Liver (tissue), 9 donors: ENCODE results near the gene LMTK2. TPM values are rescaled to one million over a fixed set of nuclear protein-coding genes. Genes with fewer than 3 reads are reported as not detected.

Source experiments
- DNase-seq: peaks from one replicate; pipeline ENCODE4 v3.0.0-alpha.2; 2017; ENCODE audit warnings: low spot score
- H3K27ac ChIP-seq, 2 donors: one replicate each; pipeline ENCODE4 v1.7.0; 2013; ENCODE audit warnings: inconsistent platforms in 2 of 2, low read length in 2 of 2, control low read depth in 1 of 2, low read depth in 1 of 2, mild to moderate bottlenecking in 1 of 2
- H3K27me3 ChIP-seq, 4 donors: one replicate each; pipeline versions ENCODE4 v1.6.1 to v1.7.0; 2013; ENCODE audit warnings: low read length in 3 of 4, inconsistent platforms in 1 of 4, mild to moderate bottlenecking in 1 of 4, moderate library complexity in 1 of 4; ENCODE audit not compliant: control insufficient read depth in 4 of 4, insufficient read depth in 4 of 4
- H3K36me3 ChIP-seq, 4 donors: one replicate each; pipeline versions ENCODE4 v1.6.1 to v1.7.0; 2013; ENCODE audit warnings: low read length in 3 of 4, mild to moderate bottlenecking in 3 of 4, low read depth in 1 of 4, moderate library complexity in 1 of 4; ENCODE audit not compliant: control insufficient read depth in 4 of 4, insufficient read depth in 3 of 4
- H3K4me1 ChIP-seq, 4 donors: one replicate each; pipeline versions ENCODE4 v1.6.1 to v1.7.0; 2013; ENCODE audit warnings: low read length in 3 of 4, mild to moderate bottlenecking in 3 of 4, moderate library complexity in 1 of 4; ENCODE audit not compliant: control insufficient read depth in 4 of 4, insufficient read depth in 4 of 4
- H3K4me3 ChIP-seq, 3 donors: one replicate each; pipeline versions ENCODE4 v1.6.1 to v1.7.0; 2013; ENCODE audit warnings: low read length in 3 of 3, control low read depth in 1 of 3, low read depth in 1 of 3, mild to moderate bottlenecking in 1 of 3
- H3K9ac ChIP-seq, 2 donors: one replicate each; pipeline ENCODE4 v1.7.0; 2013; ENCODE audit warnings: low read length in 2 of 2, mild to moderate bottlenecking in 2 of 2, moderate library complexity in 2 of 2, control low read depth in 1 of 2, low read depth in 1 of 2
- H3K9me3 ChIP-seq, 4 donors: one replicate each; pipeline versions ENCODE4 v1.6.1 to v1.7.0; 2013; ENCODE audit warnings: low read length in 3 of 4; ENCODE audit not compliant: control insufficient read depth in 4 of 4
- EGR1 ChIP-seq, 2 donors: IDR thresholded peaks; 2 replicates each; pipeline ENCODE4 v1.6.1; 2016 to 2018; ENCODE audit warnings: antibody characterized with exemption in 2 of 2, low read depth in 2 of 2
- FOXA1 ChIP-seq: IDR thresholded peaks from 2 replicates; pipeline ENCODE4 v1.6.1; 2016; ENCODE audit warnings: antibody characterized with exemption
- FOXA2 ChIP-seq: IDR thresholded peaks from 2 replicates; pipeline ENCODE4 v1.6.1; 2016; ENCODE audit warnings: antibody characterized with exemption
- GABPA ChIP-seq, 2 donors: IDR thresholded peaks in 1 of 2; conservative IDR thresholded peaks in 1 of 2; 2 replicates each; pipeline ENCODE4 v1.6.1; 2016; ENCODE audit warnings: antibody characterized with exemption in 2 of 2, mild to moderate bottlenecking in 1 of 2, moderate library complexity in 1 of 2
- HNF4G ChIP-seq: IDR thresholded peaks from 2 replicates; pipeline ENCODE4 v1.6.1; 2016; ENCODE audit warnings: antibody characterized with exemption
- JUND ChIP-seq, 2 donors: IDR thresholded peaks; 2 replicates each; pipeline ENCODE4 v1.6.1; 2016; ENCODE audit warnings: antibody characterized with exemption in 2 of 2
- NR2F2 ChIP-seq: IDR thresholded peaks from 2 replicates; pipeline ENCODE4 v1.6.1; 2016; ENCODE audit warnings: antibody characterized with exemption
- RXRA ChIP-seq, 2 donors: IDR thresholded peaks; 2 replicates each; pipeline ENCODE4 v1.6.1; 2017 to 2018; ENCODE audit warnings: antibody characterized with exemption in 2 of 2, mild to moderate bottlenecking in 1 of 2
- SP1 ChIP-seq: IDR thresholded peaks from 2 replicates; pipeline ENCODE4 v1.6.1; 2018; ENCODE audit warnings: antibody characterized with exemption, mild to moderate bottlenecking
- TAF1 ChIP-seq: conservative IDR thresholded peaks from 2 replicates; pipeline ENCODE4 v1.6.1; 2016; ENCODE audit warnings: antibody characterized with exemption, mild to moderate bottlenecking
- WGBS: extraction: QIAGEN DNeasy Blood & Tissue Kit; methylation state at CpG from one replicate; pipeline ENCODE4 v1.1.7; 2013; 5-methylcytosine and 5-hydroxymethylcytosine counted together
- polyA plus RNA-seq, 2 donors: library from polyadenylated mRNA; stranded (reverse) in 1 of 2; unstranded in 1 of 2; fragments of 200-250 nt in 1 of 2; fragments of >200 nt in 1 of 2; fragmentation: Nextera tagmentation in 1 of 2; extraction: Ambion mirVana in 1 of 2; gene quantifications; one replicate each; pipeline versions ENCODE4 v1.2.1 to v1.2.3, GENCODE V29; 2013 to 2015
- total RNA-seq, 2 donors: library from RNA; depleted of rRNA; stranded (reverse); fragments of >200 nt; gene quantifications; one replicate each; pipeline ENCODE4 v1.2.3, GENCODE V29; 2014
- TF ChIP-seq, protein P1 (sequence below): IDR thresholded peaks from 2 replicates; pipeline ENCODE4 v1.6.1; 2016; ENCODE audit warnings: antibody characterized with exemption, mild to moderate bottlenecking
- TF ChIP-seq, protein P2 (sequence below): IDR thresholded peaks from 2 replicates; pipeline ENCODE4 v1.6.1; 2016; ENCODE audit warnings: antibody characterized with exemption
- TF ChIP-seq, protein P3 (sequence below): fragments of 150-350 bp; IDR thresholded peaks from 2 replicates; pipeline ENCODE4 v1.5.1; 2017; ENCODE audit warnings: improper control_type of control experiment, low read depth, low read length; ENCODE audit not compliant: missing input control
- TF ChIP-seq, protein P4 (sequence below): IDR thresholded peaks from 2 replicates; pipeline ENCODE4 v1.6.1; 2016; ENCODE audit warnings: antibody characterized with exemption
- TF ChIP-seq, protein P5 (sequence below): IDR thresholded peaks from 2 replicates; pipeline ENCODE4 v1.6.1; 2016; ENCODE audit warnings: antibody characterized with exemption
- donor health status: healthy.
- donor health status: healthy.
- donor health status: healthy.
- donor health status: healthy.
- donor health status: healthy.

The LMTK2 gene
- total and polyA plus RNA-seq, 4 donors, result 3.1 to 14.3 (median 9.0) TPM

DNA sequence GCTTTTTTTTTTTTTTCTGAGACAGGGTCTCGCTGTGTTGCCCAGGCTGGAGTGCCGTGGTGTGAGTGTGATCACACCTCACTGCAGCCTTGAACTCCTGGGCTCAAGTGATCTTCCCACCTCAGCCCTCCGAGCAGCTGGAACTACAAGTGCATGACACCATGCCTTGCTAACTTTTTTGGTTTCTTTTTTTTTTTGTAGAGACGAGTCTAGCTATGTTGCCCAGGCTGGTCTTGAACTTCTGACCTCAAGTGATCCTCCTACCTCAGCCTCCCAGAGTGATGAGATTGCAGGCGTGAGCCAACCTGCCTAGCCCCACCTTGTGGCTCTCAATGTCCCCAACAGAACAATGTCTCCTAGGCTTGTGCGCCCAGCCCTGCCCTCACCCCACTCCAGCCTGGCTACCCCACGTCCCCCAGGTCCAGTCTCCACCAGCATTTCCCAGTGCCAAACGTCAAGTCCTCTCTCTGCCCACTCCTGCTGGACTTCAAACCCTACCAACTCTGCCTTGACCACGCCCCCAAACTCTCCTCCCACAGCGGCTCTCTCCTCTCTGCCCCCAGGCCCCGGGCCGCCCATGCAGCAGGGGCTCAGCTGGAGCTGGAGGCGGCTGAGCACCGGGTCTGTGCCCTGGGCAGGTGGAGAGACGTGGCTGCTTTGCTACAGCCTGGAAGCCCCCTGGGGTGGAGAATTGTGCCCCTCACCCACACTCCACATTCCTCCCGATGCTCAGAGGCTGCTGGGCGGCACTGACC is 123.5 kb downstream of the LMTK2 start:
- 95% methylated on average over 17 of the region's 17 CpGs for WGBS

More for the DNA sequence above, 123.5 kb downstream of the LMTK2 start:
- Histone ChIP-seq H3K4me1 (no peaks in the 10 kb centered on the region), H3K27ac (no peak overlapping the region), H3K36me3 (peaks cover 0 to 24% (median 4%) of the 10 kb centered on the region in 4 donors), H3K27me3 (no peaks in the 10 kb centered on the region), H3K9me3 (no peaks in the 10 kb centered on the region), H3K4me3 (no peak overlapping the region), H3K9ac (no peak overlapping the region)
- no peak for DNase-seq
- TF ChIP-seq GABPA (IDR thresholded peaks at IDR 0.05 in 1 of 2, conservative IDR thresholded peaks at IDR 0.05 in 1 of 2) (no peak), TAF1 (no peak), EGR1 (IDR thresholded peaks at IDR 0.05; ENCODE audit: low read depth in 2 of 2) (no peak), SP1 (no peak), RXRA (IDR thresholded peaks at IDR 0.05) (no peak), FOXA2 (no peak), JUND (IDR thresholded peaks at IDR 0.05) (no peak), FOXA1 (no peak), HNF4G (no peak), NR2F2 (no peak)
- TF ChIP-seq, protein P1, sequence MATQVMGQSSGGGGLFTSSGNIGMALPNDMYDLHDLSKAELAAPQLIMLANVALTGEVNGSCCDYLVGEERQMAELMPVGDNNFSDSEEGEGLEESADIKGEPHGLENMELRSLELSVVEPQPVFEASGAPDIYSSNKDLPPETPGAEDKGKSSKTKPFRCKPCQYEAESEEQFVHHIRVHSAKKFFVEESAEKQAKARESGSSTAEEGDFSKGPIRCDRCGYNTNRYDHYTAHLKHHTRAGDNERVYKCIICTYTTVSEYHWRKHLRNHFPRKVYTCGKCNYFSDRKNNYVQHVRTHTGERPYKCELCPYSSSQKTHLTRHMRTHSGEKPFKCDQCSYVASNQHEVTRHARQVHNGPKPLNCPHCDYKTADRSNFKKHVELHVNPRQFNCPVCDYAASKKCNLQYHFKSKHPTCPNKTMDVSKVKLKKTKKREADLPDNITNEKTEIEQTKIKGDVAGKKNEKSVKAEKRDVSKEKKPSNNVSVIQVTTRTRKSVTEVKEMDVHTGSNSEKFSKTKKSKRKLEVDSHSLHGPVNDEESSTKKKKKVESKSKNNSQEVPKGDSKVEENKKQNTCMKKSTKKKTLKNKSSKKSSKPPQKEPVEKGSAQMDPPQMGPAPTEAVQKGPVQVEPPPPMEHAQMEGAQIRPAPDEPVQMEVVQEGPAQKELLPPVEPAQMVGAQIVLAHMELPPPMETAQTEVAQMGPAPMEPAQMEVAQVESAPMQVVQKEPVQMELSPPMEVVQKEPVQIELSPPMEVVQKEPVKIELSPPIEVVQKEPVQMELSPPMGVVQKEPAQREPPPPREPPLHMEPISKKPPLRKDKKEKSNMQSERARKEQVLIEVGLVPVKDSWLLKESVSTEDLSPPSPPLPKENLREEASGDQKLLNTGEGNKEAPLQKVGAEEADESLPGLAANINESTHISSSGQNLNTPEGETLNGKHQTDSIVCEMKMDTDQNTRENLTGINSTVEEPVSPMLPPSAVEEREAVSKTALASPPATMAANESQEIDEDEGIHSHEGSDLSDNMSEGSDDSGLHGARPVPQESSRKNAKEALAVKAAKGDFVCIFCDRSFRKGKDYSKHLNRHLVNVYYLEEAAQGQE, result no peak
- TF ChIP-seq, protein P2, sequence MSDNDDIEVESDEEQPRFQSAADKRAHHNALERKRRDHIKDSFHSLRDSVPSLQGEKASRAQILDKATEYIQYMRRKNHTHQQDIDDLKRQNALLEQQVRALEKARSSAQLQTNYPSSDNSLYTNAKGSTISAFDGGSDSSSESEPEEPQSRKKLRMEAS, result no peak
- TF ChIP-seq, protein P3, sequence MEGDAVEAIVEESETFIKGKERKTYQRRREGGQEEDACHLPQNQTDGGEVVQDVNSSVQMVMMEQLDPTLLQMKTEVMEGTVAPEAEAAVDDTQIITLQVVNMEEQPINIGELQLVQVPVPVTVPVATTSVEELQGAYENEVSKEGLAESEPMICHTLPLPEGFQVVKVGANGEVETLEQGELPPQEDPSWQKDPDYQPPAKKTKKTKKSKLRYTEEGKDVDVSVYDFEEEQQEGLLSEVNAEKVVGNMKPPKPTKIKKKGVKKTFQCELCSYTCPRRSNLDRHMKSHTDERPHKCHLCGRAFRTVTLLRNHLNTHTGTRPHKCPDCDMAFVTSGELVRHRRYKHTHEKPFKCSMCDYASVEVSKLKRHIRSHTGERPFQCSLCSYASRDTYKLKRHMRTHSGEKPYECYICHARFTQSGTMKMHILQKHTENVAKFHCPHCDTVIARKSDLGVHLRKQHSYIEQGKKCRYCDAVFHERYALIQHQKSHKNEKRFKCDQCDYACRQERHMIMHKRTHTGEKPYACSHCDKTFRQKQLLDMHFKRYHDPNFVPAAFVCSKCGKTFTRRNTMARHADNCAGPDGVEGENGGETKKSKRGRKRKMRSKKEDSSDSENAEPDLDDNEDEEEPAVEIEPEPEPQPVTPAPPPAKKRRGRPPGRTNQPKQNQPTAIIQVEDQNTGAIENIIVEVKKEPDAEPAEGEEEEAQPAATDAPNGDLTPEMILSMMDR, result no peak
- TF ChIP-seq, protein P4, sequence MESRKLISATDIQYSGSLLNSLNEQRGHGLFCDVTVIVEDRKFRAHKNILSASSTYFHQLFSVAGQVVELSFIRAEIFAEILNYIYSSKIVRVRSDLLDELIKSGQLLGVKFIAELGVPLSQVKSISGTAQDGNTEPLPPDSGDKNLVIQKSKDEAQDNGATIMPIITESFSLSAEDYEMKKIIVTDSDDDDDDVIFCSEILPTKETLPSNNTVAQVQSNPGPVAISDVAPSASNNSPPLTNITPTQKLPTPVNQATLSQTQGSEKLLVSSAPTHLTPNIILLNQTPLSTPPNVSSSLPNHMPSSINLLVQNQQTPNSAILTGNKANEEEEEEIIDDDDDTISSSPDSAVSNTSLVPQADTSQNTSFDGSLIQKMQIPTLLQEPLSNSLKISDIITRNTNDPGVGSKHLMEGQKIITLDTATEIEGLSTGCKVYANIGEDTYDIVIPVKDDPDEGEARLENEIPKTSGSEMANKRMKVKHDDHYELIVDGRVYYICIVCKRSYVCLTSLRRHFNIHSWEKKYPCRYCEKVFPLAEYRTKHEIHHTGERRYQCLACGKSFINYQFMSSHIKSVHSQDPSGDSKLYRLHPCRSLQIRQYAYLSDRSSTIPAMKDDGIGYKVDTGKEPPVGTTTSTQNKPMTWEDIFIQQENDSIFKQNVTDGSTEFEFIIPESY, result no peak
- TF ChIP-seq, protein P5, sequence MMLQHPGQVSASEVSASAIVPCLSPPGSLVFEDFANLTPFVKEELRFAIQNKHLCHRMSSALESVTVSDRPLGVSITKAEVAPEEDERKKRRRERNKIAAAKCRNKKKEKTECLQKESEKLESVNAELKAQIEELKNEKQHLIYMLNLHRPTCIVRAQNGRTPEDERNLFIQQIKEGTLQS, result no peak
